Activated CD4-positive, CD25-positive, alpha-beta regulatory T cell treated with anti-CD3 and anti-CD28 coated beads, Interleukin-2, amount 50 U/mL, for 72 hours (primary cell): ENCODE measurements around the gene FRAS1.

Experiments
- DNase-seq: peaks from one replicate; pipeline ENCODE4 v3.0.0; 2021

Gene FRAS1

GRCh38 chr4:78379991-78380729, 323.0 kb downstream of the FRAS1 start:
- DNase-seq, result no peak

GRCh38 chr4:78386679-78387078, 329.6 kb downstream of the FRAS1 start:
- DNase-seq, result no peak

- no peak for DNase-seq
Measured at GRCh38 chr4:78395642-78396041, 338.5 kb downstream of the FRAS1 start.

GRCh38 chr4:78396613-78397291, 339.6 kb downstream of the FRAS1 start:
- DNase-seq, result no peak

- no peak for DNase-seq
Measured at GRCh38 chr4:78397292-78397630, 340.1 kb downstream of the FRAS1 start.

GRCh38 chr4:78409612-78410202, 352.6 kb downstream of the FRAS1 start:
- DNase-seq, result no peak

GRCh38 chr4:78410225-78410624, 353.1 kb downstream of the FRAS1 start:
- no peak for DNase-seq

- no peak for DNase-seq
Measured at GRCh38 chr4:78410676-78411075, 353.6 kb downstream of the FRAS1 start.

GRCh38 chr4:78414116-78414515, 357.0 kb downstream of the FRAS1 start:
- no peak for DNase-seq

GRCh38 chr4:78417603-78418002, 360.5 kb downstream of the FRAS1 start:
- no peak for DNase-seq

- DNase-seq, result no peak
Measured at GRCh38 chr4:78418406-78418805, 361.3 kb downstream of the FRAS1 start.

GRCh38 chr4:78423790-78424189, 366.7 kb downstream of the FRAS1 start:
- no peak for DNase-seq

GRCh38 chr4:78424461-78424860, 367.3 kb downstream of the FRAS1 start:
- DNase-seq, result no peak

GRCh38 chr4:78426972-78427371, 369.8 kb downstream of the FRAS1 start:
- no peak for DNase-seq

- DNase-seq, result no peak
Measured at GRCh38 chr4:78428996-78429395, 371.9 kb downstream of the FRAS1 start.

GRCh38 chr4:78432896-78433295, 375.8 kb downstream of the FRAS1 start:
- DNase-seq, result no peak

GRCh38 chr4:78437608-78438088, 380.5 kb downstream of the FRAS1 start:
- no peak for DNase-seq

GRCh38 chr4:78439328-78439727, 382.2 kb downstream of the FRAS1 start:
- no peak for DNase-seq

GRCh38 chr4:78441756-78442155, 384.6 kb downstream of the FRAS1 start:
- DNase-seq, result no peak

GRCh38 chr4:78446619-78447018, 389.5 kb downstream of the FRAS1 start:
- DNase-seq, result no peak

- DNase-seq, result no peak
Measured at GRCh38 chr4:78451407-78451806, 394.3 kb downstream of the FRAS1 start.

GRCh38 chr4:78454016-78454415, 396.9 kb downstream of the FRAS1 start:
- no peak for DNase-seq

GRCh38 chr4:78457751-78458150, 400.6 kb downstream of the FRAS1 start:
- DNase-seq, result no peak

GRCh38 chr4:78459327-78459726, 402.2 kb downstream of the FRAS1 start:
- no peak for DNase-seq
